ENCODE measurements around the gene SNAP91. TPM values are rescaled to one million over a fixed set of nuclear protein-coding genes. Genes with fewer than 3 reads are reported as not detected.
"Not testable (repeated sequence)": the region's sequence is repeated elsewhere in the genome, so short reads cannot be mapped to it uniquely, and the experiment has no call there.

SNAP91 gene
- total RNA-seq, 1 donor from 2014 or later: 0.11 TPM

- H3K9me3 Mint-ChIP-seq (ENCODE audit: unreplicated experiment): peaks cover 8% of the 10 kb centered on the region
- no peak for TF ChIP-seq CTCF (IDR thresholded peaks at IDR 0.05)
- H3K4me1 Mint-ChIP-seq (ENCODE audit: unreplicated experiment): peaks cover 2% of the 10 kb centered on the region
- H3K36me3 Mint-ChIP-seq (ENCODE audit: unreplicated experiment): no peaks in the 10 kb centered on the region
- no peak overlapping the region for H3K4me3 Mint-ChIP-seq (ENCODE audit: unreplicated experiment)
- peaks cover 26% of the 10 kb centered on the region for H3K27me3 Mint-ChIP-seq (ENCODE audit: unreplicated experiment)
- no peak overlapping the region for H3K27ac Mint-ChIP-seq (ENCODE audit: unreplicated experiment)
- DNase-seq (ENCODE audit: extremely low spot score, unreplicated experiment): no peak
Measured at GRCh38 chr6:83558975-83559374, 149.9 kb downstream of the SNAP91 start.

- no peaks in the 10 kb centered on the region for H3K36me3 Mint-ChIP-seq (ENCODE audit: unreplicated experiment)
- no peaks in the 10 kb centered on the region for H3K9me3 Mint-ChIP-seq (ENCODE audit: unreplicated experiment)
- peaks cover 25% of the 10 kb centered on the region for H3K27me3 Mint-ChIP-seq (ENCODE audit: unreplicated experiment)
- TF ChIP-seq CTCF (IDR thresholded peaks at IDR 0.05): no peak
- no peak for DNase-seq (ENCODE audit: extremely low spot score, unreplicated experiment)
- no peak overlapping the region for H3K4me3 Mint-ChIP-seq (ENCODE audit: unreplicated experiment)
- H3K27ac Mint-ChIP-seq (ENCODE audit: unreplicated experiment): no peak overlapping the region
- peaks cover 2% of the 10 kb centered on the region for H3K4me1 Mint-ChIP-seq (ENCODE audit: unreplicated experiment)
Measured at GRCh38 chr6:83556871-83557270, 152.0 kb downstream of the SNAP91 start.

GRCh38 chr6:83551748-83552147 lies 157.2 kb downstream of the SNAP91 start:
- DNase-seq (ENCODE audit: extremely low spot score, unreplicated experiment); H3K36me3 Mint-ChIP-seq (ENCODE audit: unreplicated experiment); H3K4me1 Mint-ChIP-seq (ENCODE audit: unreplicated experiment); H3K4me3 Mint-ChIP-seq (ENCODE audit: unreplicated experiment); H3K9me3 Mint-ChIP-seq (ENCODE audit: unreplicated experiment); H3K27ac Mint-ChIP-seq (ENCODE audit: unreplicated experiment): not testable (repeated sequence)
- H3K27me3 Mint-ChIP-seq (ENCODE audit: unreplicated experiment): peaks cover 52% of the 10 kb centered on the region

DNA sequence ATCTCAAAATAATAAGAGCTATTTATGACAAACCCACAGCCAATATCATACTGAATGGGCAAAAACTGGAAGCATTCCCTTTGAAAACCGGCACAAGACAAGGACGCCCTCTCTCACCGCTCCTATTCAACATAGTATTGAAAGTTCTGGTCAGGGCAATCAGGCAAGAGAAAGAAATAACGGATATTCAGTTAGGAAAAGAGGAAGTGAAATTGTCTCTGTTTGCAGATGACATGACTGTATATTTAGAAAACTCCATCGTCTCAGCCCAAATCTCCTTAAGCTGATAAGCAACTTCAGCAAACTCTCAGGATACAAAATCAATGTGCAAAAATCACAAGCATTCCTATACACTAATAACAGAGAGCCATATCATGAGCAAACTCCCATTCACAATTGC lies 158.4 kb downstream of the SNAP91 start:
- DNase-seq (ENCODE audit: extremely low spot score, unreplicated experiment); H3K9me3 Mint-ChIP-seq (ENCODE audit: unreplicated experiment); H3K4me3 Mint-ChIP-seq (ENCODE audit: unreplicated experiment); H3K27ac Mint-ChIP-seq (ENCODE audit: unreplicated experiment); H3K36me3 Mint-ChIP-seq (ENCODE audit: unreplicated experiment); H3K4me1 Mint-ChIP-seq (ENCODE audit: unreplicated experiment): not testable (repeated sequence)
- peaks cover 47% of the 10 kb centered on the region for H3K27me3 Mint-ChIP-seq (ENCODE audit: unreplicated experiment)

GRCh38 chr6:83546636-83547035 lies 162.3 kb downstream of the SNAP91 start:
- H3K9me3 Mint-ChIP-seq (ENCODE audit: unreplicated experiment): no peaks in the 10 kb centered on the region
- no peak for DNase-seq (ENCODE audit: extremely low spot score, unreplicated experiment)
- H3K4me1 Mint-ChIP-seq (ENCODE audit: unreplicated experiment): no peaks in the 10 kb centered on the region

DNA sequence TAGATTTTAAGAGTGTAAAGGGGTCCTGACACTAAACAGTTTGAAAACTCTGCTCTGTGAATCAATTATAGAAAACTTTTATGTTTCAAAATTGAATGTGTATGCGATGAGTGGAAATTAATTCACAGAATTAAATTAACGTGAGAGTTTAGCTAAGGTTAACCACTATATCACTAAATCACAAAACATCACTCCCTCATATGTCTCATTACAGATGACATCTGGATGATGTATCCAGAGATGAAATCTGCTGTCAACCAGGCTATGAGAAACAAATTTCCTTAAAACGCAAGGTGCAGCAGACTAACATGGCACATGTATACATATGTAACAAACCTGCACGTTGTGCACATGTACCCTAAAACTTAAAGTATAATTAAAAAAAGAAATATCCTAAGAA lies 169.2 kb downstream of the SNAP91 start:
- H3K36me3 Mint-ChIP-seq (ENCODE audit: unreplicated experiment): no peaks in the 10 kb centered on the region
- peaks cover 56% of the 10 kb centered on the region for H3K27me3 Mint-ChIP-seq (ENCODE audit: unreplicated experiment)

More at GRCh38 chr6:83546636-83547035, 162.3 kb downstream of the SNAP91 start:
- H3K36me3 Mint-ChIP-seq (ENCODE audit: unreplicated experiment): no peaks in the 10 kb centered on the region
- no peak for TF ChIP-seq CTCF (IDR thresholded peaks at IDR 0.05)
- H3K4me3 Mint-ChIP-seq (ENCODE audit: unreplicated experiment): no peak overlapping the region
- no peak overlapping the region for H3K27ac Mint-ChIP-seq (ENCODE audit: unreplicated experiment)
- peaks cover 60% of the 10 kb centered on the region for H3K27me3 Mint-ChIP-seq (ENCODE audit: unreplicated experiment)

More for the DNA sequence above, 169.2 kb downstream of the SNAP91 start:
- no peaks in the 10 kb centered on the region for H3K9me3 Mint-ChIP-seq (ENCODE audit: unreplicated experiment)
- no peak for DNase-seq (ENCODE audit: extremely low spot score, unreplicated experiment)
- no peak overlapping the region for H3K4me3 Mint-ChIP-seq (ENCODE audit: unreplicated experiment)
- no peaks in the 10 kb centered on the region for H3K4me1 Mint-ChIP-seq (ENCODE audit: unreplicated experiment)
- TF ChIP-seq CTCF (IDR thresholded peaks at IDR 0.05): no peak
- no peak overlapping the region for H3K27ac Mint-ChIP-seq (ENCODE audit: unreplicated experiment)

All from osteocyte (in vitro differentiated cells).